Stimulated activated CD4-positive, alpha-beta T cell treated with anti-CD3 and anti-CD28 coated beads, Interleukin-12 subunit alpha, Interleukin-12 subunit beta, amount 100 ng/mL, for 24 hours (primary cell): ENCODE results near the gene RAB34.

Source experiments
- DNase-seq, 2 experiments: peaks; one replicate each; pipeline ENCODE4 v3.0.0-alpha.2; 2020; ENCODE audit warnings: low read depth in 2 of 2

RAB34 gene

GRCh38 chr17:28712032-28712704, 5.5 kb downstream of the RAB34 start:
- peak in 1 of 2 experiments; percentile 66 for DNase-seq

- no peak for DNase-seq
Measured at GRCh38 chr17:28711723-28712031, 6.0 kb downstream of the RAB34 start, which contains the start of gene PROCA1. PROCA1 (minus strand) TSS chr17:28711888; CDS start chr17:28711660, 228 bp downstream.

GRCh38 chr17:28710861-28711722, 6.6 kb downstream of the RAB34 start:
- peak; percentile 84 to 89 for DNase-seq

- no peak for DNase-seq
Measured at GRCh38 chr17:28707339-28707720, 10.3 kb downstream of the RAB34 start.

- no peak for DNase-seq
Measured at GRCh38 chr17:28706471-28707338, 11.0 kb downstream of the RAB34 start.

GRCh38 chr17:28705728-28706334, 11.8 kb downstream of the RAB34 start:
- DNase-seq = no peak

- DNase-seq = no peak
Measured at GRCh38 chr17:28705074-28705659, 12.5 kb downstream of the RAB34 start.

GRCh38 chr17:28704219-28704858, 13.3 kb downstream of the RAB34 start:
- DNase-seq = no peak

GRCh38 chr17:28703552-28704218, 14.0 kb downstream of the RAB34 start:
- no peak for DNase-seq

- no peak for DNase-seq
Measured at GRCh38 chr17:28702752-28703150, 14.9 kb downstream of the RAB34 start.

GRCh38 chr17:28702026-28702751, 15.5 kb downstream of the RAB34 start:
- DNase-seq = no peak

- DNase-seq = no peak
Measured at GRCh38 chr17:28700830-28701492, 16.7 kb downstream of the RAB34 start.

GRCh38 chr17:28700278-28700677, 17.4 kb downstream of the RAB34 start:
- DNase-seq = no peak

- no peak for DNase-seq
Measured at GRCh38 chr17:28698253-28698941, 19.3 kb downstream of the RAB34 start.

GRCh38 chr17:28693869-28694268, 23.8 kb downstream of the RAB34 start:
- no peak for DNase-seq

GRCh38 chr17:28689011-28689410, 28.7 kb downstream of the RAB34 start:
- no peak for DNase-seq

GRCh38 chr17:28688481-28688880, 29.2 kb downstream of the RAB34 start:
- no peak for DNase-seq

- no peak for DNase-seq
Measured at GRCh38 chr17:28686296-28686695, 31.4 kb downstream of the RAB34 start.

- no peak for DNase-seq
Measured at GRCh38 chr17:28685366-28685765, 32.3 kb downstream of the RAB34 start.
